Epithelial cell of esophagus (primary cell): Measurements from ENCODE around the gene MROH8.
A peak's percentile ranks its signal among the peaks of the same experiment; 100 is the strongest.
"Not testable (repeated sequence)": the region's sequence is repeated elsewhere in the genome, so short reads cannot be mapped to it uniquely, and the experiment has no call there.

ENCODE experiments used
- DNase-seq: peaks from one replicate; pipeline ENCODE4 v3.0.0; 2010; ENCODE audit warnings: low read depth
- H3K4me3 ChIP-seq: 2 replicates; pipeline ENCODE4 v1.5.1; 2011; ENCODE audit warnings: mild to moderate bottlenecking, low read length, control low read depth
- CTCF ChIP-seq: IDR thresholded peaks from 2 replicates; pipeline ENCODE4 v1.5.1; 2011; ENCODE audit warnings: low read depth, mild to moderate bottlenecking, low read length, control low read depth, inconsistent platforms; ENCODE audit not compliant: insufficient read depth; ENCODE audit errors: missing control alignments

MROH8 gene

GRCh38 chr20:37075932-37076685, 103.2 kb downstream of the MROH8 start:
- no peak for TF ChIP-seq CTCF
- H3K4me3 ChIP-seq, result no peak overlapping the region
- DNase-seq, result peak; percentile 11

DNA sequence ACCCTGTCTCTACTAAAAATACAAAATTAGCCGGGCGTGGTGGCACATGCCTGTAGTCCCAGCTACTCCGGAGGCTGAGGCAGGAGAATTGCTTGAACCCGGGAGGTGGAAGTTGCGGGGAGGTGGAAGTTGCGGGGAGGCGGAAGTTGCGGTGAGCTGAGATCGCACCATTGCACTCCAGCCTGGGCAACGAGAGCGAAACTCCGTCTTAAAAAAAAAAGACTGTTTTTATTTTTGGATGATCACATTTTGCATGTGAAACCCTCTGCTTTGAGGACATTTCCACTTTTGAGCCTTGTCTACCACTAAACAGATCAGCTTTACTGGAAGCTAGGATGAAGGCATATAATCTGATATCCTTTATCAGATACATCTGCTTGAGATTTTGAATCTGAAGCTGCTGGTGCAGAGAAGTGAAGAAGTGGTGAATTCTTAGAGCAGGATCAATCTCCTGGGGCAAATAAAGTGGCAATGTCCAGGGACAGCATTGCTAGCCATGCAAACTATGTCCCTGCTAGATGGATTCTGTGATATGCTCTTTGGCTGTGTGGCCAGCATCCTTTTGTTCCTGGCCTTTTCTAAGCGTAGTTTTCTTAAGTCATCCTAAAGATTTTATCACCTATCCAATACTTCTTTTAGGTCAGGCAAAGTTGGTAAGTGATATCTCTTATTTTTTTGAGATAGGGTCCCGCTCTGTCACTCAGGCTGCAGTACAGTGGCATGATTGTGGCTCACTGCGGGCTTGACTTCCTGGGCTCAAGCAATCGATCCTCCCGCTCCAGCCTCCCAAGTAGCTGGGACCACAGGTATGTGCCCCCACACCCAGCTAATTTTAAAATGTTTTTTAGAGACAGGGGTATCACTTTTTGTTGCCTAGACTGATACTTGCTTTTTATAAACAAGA, 106.8 kb downstream of the MROH8 start:
- no peak for DNase-seq
- no peak overlapping the region for H3K4me3 ChIP-seq
- TF ChIP-seq CTCF, result no peak

DNA sequence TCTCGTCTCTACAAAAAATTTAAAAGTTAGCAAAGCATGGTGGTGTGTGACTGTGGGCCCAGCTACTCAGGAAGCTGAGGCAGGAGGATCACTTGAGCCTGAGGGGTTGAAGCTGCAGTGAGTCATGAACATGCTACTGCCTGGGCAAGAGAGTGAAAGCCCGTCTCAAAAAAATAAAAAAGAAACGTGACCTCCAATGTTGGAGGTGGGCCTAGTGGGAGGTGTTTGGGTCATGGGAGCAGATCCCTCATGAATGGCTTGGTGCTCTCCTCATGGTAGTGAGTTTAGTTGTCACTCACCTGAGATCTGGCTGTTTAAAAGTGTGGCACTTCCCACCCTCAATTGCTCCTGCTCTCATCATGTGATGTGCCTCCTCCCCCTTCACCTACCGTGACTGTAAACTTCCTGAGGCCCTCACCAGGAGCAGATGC, 107.9 kb downstream of the MROH8 start:
- DNase-seq, result peak; percentile 91
- no peak overlapping the region for H3K4me3 ChIP-seq
- TF ChIP-seq CTCF, result no peak

GRCh38 chr20:37069563-37069962, 109.8 kb downstream of the MROH8 start:
- not testable (repeated sequence) for H3K4me3 ChIP-seq, DNase-seq

- H3K4me3 ChIP-seq, result no peak overlapping the region
- no peak for TF ChIP-seq CTCF
- no peak for DNase-seq
These were observed 113.2 kb downstream of the MROH8 start for GRCh38 chr20:37066168-37066567.

- no peak for TF ChIP-seq CTCF
- no peak overlapping the region for H3K4me3 ChIP-seq
- DNase-seq, result no peak
These were observed 124.1 kb downstream of the MROH8 start for GRCh38 chr20:37055276-37055675.

GRCh38 chr20:37053230-37053950, 126.0 kb downstream of the MROH8 start:
- H3K4me3 ChIP-seq, result no peak overlapping the region
- TF ChIP-seq CTCF, result no peak
- peak; percentile 51 for DNase-seq
